ENCODE measurements around the gene PHLDA3.

Gene PHLDA3

GRCh38 chr1:201429736-201430501, 39.1 kb downstream of the PHLDA3 start:
- no peaks in the 10 kb centered on the region for H3K36me3 ChIP-seq
- H3K4me3 ChIP-seq (ENCODE audit: low read depth in 1 of 2, low read length in 1 of 2), result no peak overlapping the region
- TF ChIP-seq CTCF (IDR thresholded peaks at IDR 0.05), result no peak
- H3K4me1 ChIP-seq (ENCODE audit: control insufficient read depth in 1 of 2, insufficient read depth in 1 of 2, low read depth in 1 of 2, low read length in 1 of 2), result no peaks in the 10 kb centered on the region
- peaks cover 7% of the 10 kb centered on the region for H3K27me3 ChIP-seq
- H3K27ac ChIP-seq, result no peak overlapping the region
- H3K9me3 ChIP-seq, result no peaks in the 10 kb centered on the region

GRCh38 chr1:201427963-201428362, 41.0 kb downstream of the PHLDA3 start:
- Histone ChIP-seq H3K27ac (no peak overlapping the region), H3K4me3 (ENCODE audit: low read depth in 1 of 2, low read length in 1 of 2) (no peak overlapping the region)

GRCh38 chr1:201426479-201427310, 42.3 kb downstream of the PHLDA3 start:
- no peaks in the 10 kb centered on the region for H3K36me3 ChIP-seq
- H3K27ac ChIP-seq, result no peak overlapping the region
- H3K27me3 ChIP-seq, result peaks cover 7% of the 10 kb centered on the region
- H3K9me3 ChIP-seq, result no peaks in the 10 kb centered on the region
- no peak for TF ChIP-seq CTCF (IDR thresholded peaks at IDR 0.05)
- no peaks in the 10 kb centered on the region for H3K4me1 ChIP-seq (ENCODE audit: control insufficient read depth in 1 of 2, insufficient read depth in 1 of 2, low read depth in 1 of 2, low read length in 1 of 2)
- no peak overlapping the region for H3K4me3 ChIP-seq (ENCODE audit: low read depth in 1 of 2, low read length in 1 of 2)

More at GRCh38 chr1:201427963-201428362, 41.0 kb downstream of the PHLDA3 start:
- no peaks in the 10 kb centered on the region for H3K36me3 ChIP-seq
- H3K9me3 ChIP-seq, result no peaks in the 10 kb centered on the region
- H3K4me1 ChIP-seq (ENCODE audit: control insufficient read depth in 1 of 2, insufficient read depth in 1 of 2, low read depth in 1 of 2, low read length in 1 of 2), result no peaks in the 10 kb centered on the region
- H3K27me3 ChIP-seq, result peaks cover 7% of the 10 kb centered on the region
- no peak for TF ChIP-seq CTCF (IDR thresholded peaks at IDR 0.05)

- no peak overlapping the region for H3K27ac ChIP-seq
- H3K4me1 ChIP-seq (ENCODE audit: control insufficient read depth in 1 of 2, insufficient read depth in 1 of 2, low read depth in 1 of 2, low read length in 1 of 2), result no peaks in the 10 kb centered on the region
- H3K36me3 ChIP-seq, result no peaks in the 10 kb centered on the region
- TF ChIP-seq CTCF (IDR thresholded peaks at IDR 0.05), result no peak
- H3K27me3 ChIP-seq, result peaks cover 11% of the 10 kb centered on the region
- no peaks in the 10 kb centered on the region for H3K9me3 ChIP-seq
- no peak overlapping the region for H3K4me3 ChIP-seq (ENCODE audit: low read depth in 1 of 2, low read length in 1 of 2)
These were observed 44.8 kb downstream of the PHLDA3 start for GRCh38 chr1:201424146-201424545.

- Histone ChIP-seq H3K36me3 (no peaks in the 10 kb centered on the region), H3K27me3 (peaks cover 11% of the 10 kb centered on the region), H3K27ac (no peak overlapping the region), H3K4me3 (ENCODE audit: low read depth in 1 of 2, low read length in 1 of 2) (no peak overlapping the region), H3K9me3 (no peaks in the 10 kb centered on the region), H3K4me1 (ENCODE audit: control insufficient read depth in 1 of 2, insufficient read depth in 1 of 2, low read depth in 1 of 2, low read length in 1 of 2) (no peaks in the 10 kb centered on the region)
- no peak for TF ChIP-seq CTCF (IDR thresholded peaks at IDR 0.05)
These were observed 45.3 kb downstream of the PHLDA3 start for GRCh38 chr1:201423655-201424054.

Data from neutrophil (primary cell).